Adipocyte (in vitro differentiated cells): ENCODE data around the gene IL11.

ENCODE experiments used
- DNase-seq: peaks from one replicate; pipeline ENCODE4 v3.0.0-alpha.2; 2015; ENCODE audit warnings: low read depth
- H3K27me3 ChIP-seq: replicated peaks from 2 replicates; pipeline ENCODE4 v1.7.0; 2013; ENCODE audit warnings: mild to moderate bottlenecking, low read length, moderate library complexity; ENCODE audit not compliant: control insufficient read depth, insufficient read depth
- H3K36me3 ChIP-seq: 2 replicates; pipeline ENCODE4 v1.7.0; 2013; ENCODE audit warnings: low read length, mild to moderate bottlenecking, moderate library complexity; ENCODE audit not compliant: control insufficient read depth, insufficient read depth, severe bottlenecking
- H3K4me1 ChIP-seq: 2 replicates; pipeline ENCODE4 v1.7.0; 2013; ENCODE audit warnings: mild to moderate bottlenecking, low read length, moderate library complexity; ENCODE audit not compliant: control insufficient read depth, insufficient read depth
- H3K4me3 ChIP-seq: 2 replicates; pipeline ENCODE4 v1.7.0; 2013; ENCODE audit warnings: mild to moderate bottlenecking, low read length, moderate library complexity
- H3K9ac ChIP-seq: 2 replicates; pipeline ENCODE4 v1.7.0; 2013; ENCODE audit warnings: mild to moderate bottlenecking, low read length, moderate library complexity
- H3K9me3 ChIP-seq: 2 replicates; pipeline ENCODE4 v1.7.0; 2013; ENCODE audit warnings: mild to moderate bottlenecking, low read length, moderate library complexity; ENCODE audit not compliant: control insufficient read depth

IL11 gene

GRCh38 chr19:55379174-55379573 is 8.9 kb upstream of the IL11 start:
- Histone ChIP-seq H3K27me3 (peaks cover 14% of the 10 kb centered on the region), H3K4me3 (no peak overlapping the region), H3K9me3 (no peaks in the 10 kb centered on the region), H3K4me1 (peaks cover 3% of the 10 kb centered on the region), H3K9ac (no peak overlapping the region), H3K36me3 (no peaks in the 10 kb centered on the region)
- no peak for DNase-seq

- DNase-seq: no peak
- H3K4me3 ChIP-seq: no peak overlapping the region
- H3K4me1 ChIP-seq: peaks cover 2% of the 10 kb centered on the region
Measured at GRCh38 chr19:55377356-55378131, 7.3 kb upstream of the IL11 start.

GRCh38 chr19:55376241-55376933 is 6.1 kb upstream of the IL11 start, which contains the start of gene TMEM190:
TMEM190 (plus strand) TSS chr19:55376826; CDS start chr19:55376854, 28 bp downstream.
- Histone ChIP-seq H3K4me1 (peaks cover 2% of the 10 kb centered on the region), H3K4me3 (no peak within 1 kb of the TSS)

More at GRCh38 chr19:55377356-55378131, 7.3 kb upstream of the IL11 start:
- H3K9me3 ChIP-seq: no peaks in the 10 kb centered on the region
- H3K36me3 ChIP-seq: no peaks in the 10 kb centered on the region
- H3K9ac ChIP-seq: no peak overlapping the region
- H3K27me3 ChIP-seq: peaks cover 14% of the 10 kb centered on the region

GRCh38 chr19:55373993-55374757 is 3.9 kb upstream of the IL11 start:
- no peaks in the 10 kb centered on the region for H3K36me3 ChIP-seq
- H3K9me3 ChIP-seq: no peaks in the 10 kb centered on the region
- peak; percentile 36 for DNase-seq
- H3K27me3 ChIP-seq: peaks cover 14% of the 10 kb centered on the region
- peaks cover 2% of the 10 kb centered on the region for H3K4me1 ChIP-seq
- H3K4me3 ChIP-seq: no peak overlapping the region
- H3K9ac ChIP-seq: no peak overlapping the region

More at GRCh38 chr19:55376241-55376933, 6.1 kb upstream of the IL11 start, which contains the start of gene TMEM190:
- Histone ChIP-seq H3K27me3 (peaks cover 14% of the 10 kb centered on the region), H3K36me3 (no peaks in the 10 kb centered on the region), H3K9ac (no peak within 1 kb of the TSS), H3K9me3 (no peaks in the 10 kb centered on the region)
- no peak for DNase-seq

- no peak overlapping the region for H3K9ac ChIP-seq
- H3K4me3 ChIP-seq: no peak overlapping the region
- H3K27me3 ChIP-seq: peaks cover 14% of the 10 kb centered on the region
- H3K36me3 ChIP-seq: no peaks in the 10 kb centered on the region
- no peaks in the 10 kb centered on the region for H3K9me3 ChIP-seq
- H3K4me1 ChIP-seq: peaks cover 2% of the 10 kb centered on the region
- DNase-seq: no peak
Measured at GRCh38 chr19:55373306-55373992, 3.2 kb upstream of the IL11 start.

GRCh38 chr19:55372316-55373081 is 2.2 kb upstream of the IL11 start:
- peaks cover 2% of the 10 kb centered on the region for H3K4me1 ChIP-seq
- no peaks in the 10 kb centered on the region for H3K9me3 ChIP-seq
- peaks cover 14% of the 10 kb centered on the region for H3K27me3 ChIP-seq
- H3K9ac ChIP-seq: no peak overlapping the region
- H3K36me3 ChIP-seq: no peaks in the 10 kb centered on the region
- DNase-seq: peak; percentile 40
- no peak overlapping the region for H3K4me3 ChIP-seq

- no peaks in the 10 kb centered on the region for H3K27me3 ChIP-seq
- peak overlapping the region; percentile 29 for H3K9ac ChIP-seq
- peak; percentile 83 for DNase-seq
- peaks cover 2% of the 10 kb centered on the region for H3K4me1 ChIP-seq
- no peaks in the 10 kb centered on the region for H3K36me3 ChIP-seq
- peak overlapping the region; percentile 66 for H3K4me3 ChIP-seq
- no peaks in the 10 kb centered on the region for H3K9me3 ChIP-seq
Measured at GRCh38 chr19:55369653-55370304, 484 bp downstream of the IL11 start.

- no peak overlapping the region for H3K9ac ChIP-seq
- H3K9me3 ChIP-seq: no peaks in the 10 kb centered on the region
- H3K27me3 ChIP-seq: no peaks in the 10 kb centered on the region
- no peak overlapping the region for H3K4me3 ChIP-seq
- H3K4me1 ChIP-seq: peaks cover under 1% of the 10 kb centered on the region
- H3K36me3 ChIP-seq: no peaks in the 10 kb centered on the region
- peak; percentile 86 for DNase-seq
Measured at GRCh38 chr19:55368701-55369563, 1.3 kb downstream of the IL11 start.

- no peaks in the 10 kb centered on the region for H3K27me3 ChIP-seq
- DNase-seq: no peak
Measured at GRCh38 chr19:55368106-55368505, 2.2 kb downstream of the IL11 start.

More at GRCh38 chr19:55368106-55368505, 2.2 kb downstream of the IL11 start:
- Histone ChIP-seq H3K9ac (no peak overlapping the region), H3K4me3 (no peak overlapping the region), H3K36me3 (no peaks in the 10 kb centered on the region), H3K4me1 (no peaks in the 10 kb centered on the region), H3K9me3 (no peaks in the 10 kb centered on the region)
